Mucosa of descending colon (tissue), 3 donors: ENCODE measurements around the gene HOXD11. TPM values are rescaled to one million over a fixed set of nuclear protein-coding genes. Genes with fewer than 3 reads are reported as not detected.

Source experiments
- ATAC-seq: fragments of 200-7000 bp; cut with Tn5 transposase; one replicate; pipeline ENCODE4 v1.9.1; 2020; ENCODE audit warnings: mild to moderate bottlenecking, moderate library complexity
- DNase-seq, 3 donors: peaks; one replicate each; pipeline ENCODE4 v3.0.0-alpha.2; 2020
- H3K36me3 ChIP-seq: fragments of 200-600 bp; one replicate; pipeline ENCODE4 v1.8.0; 2021; ENCODE audit warnings: low read depth, mild to moderate bottlenecking
- H3K4me1 ChIP-seq: fragments of 200-600 bp; one replicate; pipeline ENCODE4 v1.8.0; 2021; ENCODE audit warnings: low read depth, mild to moderate bottlenecking
- H3K4me3 ChIP-seq: fragments of 200-600 bp; one replicate; pipeline ENCODE4 v1.8.0; 2021; ENCODE audit warnings: mild to moderate bottlenecking
- H3K9me3 ChIP-seq: fragments of 200-600 bp; one replicate; pipeline ENCODE4 v1.8.0; 2021; ENCODE audit warnings: mild to moderate bottlenecking
- intact Hi-C, 2 donors: fragments of 100-400 bp; cut with DNase I in 1 of 2; cut with micrococcal nuclease in 1 of 2; formaldehyde crosslinking; loops; one replicate each; pipeline versions ENCODE4 v1.11.0 to v1.11.1; 2022; cut with DNase I, micrococcal nuclease
- total RNA-seq, 3 donors: library from RNA; stranded (reverse); fragmentation: NEBNext Ultra II Directional in 2 of 3; extraction: Animal tissue kit (Norgen Biotek cat#: 25700) in 2 of 3; gene quantifications; one replicate each; pipeline versions ENCODE4 v1.2.1 to v1.2.4, GENCODE V29; 2021 to 2023
- TF ChIP-seq, protein P1 (sequence below): fragments of 200-600 bp; IDR thresholded peaks from one replicate; pipeline ENCODE4 v1.8.0; 2022; ENCODE audit warnings: antibody characterized with exemption, mild to moderate bottlenecking
- donor health status: DM: no; HTN: no; CAD: no; lungs with moderate emphysema.
- donor health status: DM: no; HTN: no; CAD: no.
- donor health status: DM: no; HTN: yes; CAD: no.

Gene HOXD11
- total RNA-seq, 3 donors from 2014 or later = 1.2 to 2.1 (median 2.1) TPM

DNA sequence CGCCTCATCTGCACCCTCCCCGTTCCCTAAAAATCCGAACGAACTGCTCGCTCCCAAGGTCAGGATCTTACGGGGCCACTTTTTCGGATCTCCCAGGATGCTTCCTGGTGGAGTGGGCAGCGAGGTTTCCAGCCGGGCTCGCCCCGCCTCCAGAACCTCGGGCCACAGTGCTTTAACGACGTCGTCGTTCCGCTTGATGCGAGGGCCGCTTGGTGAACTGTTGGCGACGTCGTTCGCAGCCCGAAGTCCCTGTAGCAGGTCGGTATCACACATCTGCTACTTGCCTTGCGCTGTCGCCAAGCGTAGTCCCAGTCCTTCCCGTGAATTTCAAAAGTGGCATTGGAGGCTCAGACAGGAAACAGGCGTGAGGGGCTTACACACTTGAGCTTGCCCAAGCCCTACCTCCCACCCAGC, 38.7 kb upstream of the HOXD11 start:
- intact Hi-C loops = no loop called here
- H3K36me3 ChIP-seq = no peaks in the 10 kb centered on the region
- peak; percentile 19 for ATAC-seq

DNA sequence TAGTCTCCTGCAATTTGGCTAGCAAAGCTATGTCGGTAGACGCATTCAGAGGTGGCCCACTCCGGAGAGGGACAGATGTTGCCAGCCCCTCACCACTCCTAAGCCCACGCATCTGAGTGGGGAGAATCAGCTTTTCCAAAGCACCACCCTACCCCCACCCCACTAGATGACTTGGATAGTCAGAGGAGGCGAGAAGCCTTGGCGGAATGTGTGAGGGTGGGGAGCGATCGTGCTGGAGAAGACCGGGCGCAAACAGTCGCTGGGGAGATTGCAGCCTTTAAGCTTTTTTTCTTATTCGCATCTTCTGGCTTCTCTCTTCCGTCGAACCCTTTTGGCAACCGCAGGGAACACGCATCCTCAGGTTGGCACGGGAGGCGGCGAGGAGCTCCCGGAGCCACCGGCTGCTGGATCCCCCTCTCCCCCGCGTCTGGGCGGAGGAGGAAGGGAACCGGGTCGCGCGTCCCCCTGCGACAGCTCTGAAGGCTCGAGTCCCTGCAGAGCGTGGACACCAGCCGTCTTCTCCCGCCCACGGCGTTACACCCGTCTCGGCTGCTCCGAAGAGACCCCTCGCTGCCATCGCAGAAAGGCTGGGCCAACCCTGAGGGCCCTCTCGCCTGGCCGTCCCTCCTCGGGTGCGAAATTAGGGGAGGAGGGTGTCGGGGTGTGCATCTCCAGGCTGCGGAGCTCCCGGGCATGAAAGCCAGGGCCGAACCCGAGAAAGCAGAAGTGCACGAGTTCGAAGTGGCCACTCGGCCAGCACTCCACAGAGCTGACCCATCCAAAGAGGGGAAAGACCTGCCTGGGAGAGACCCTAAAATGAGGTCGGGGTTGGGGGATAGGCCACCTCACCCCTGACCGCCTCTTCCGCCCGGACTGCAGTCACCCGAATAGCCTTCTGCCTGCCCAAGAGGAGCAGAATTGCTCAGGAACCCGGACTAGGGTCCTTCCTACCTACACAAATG, 35.5 kb upstream of the HOXD11 start:
- intact Hi-C loops = no loop called here
- DNase-seq (no peak), ATAC-seq (no peak)
- peaks cover 18% of the 10 kb centered on the region for H3K4me1 ChIP-seq
- H3K4me3 ChIP-seq = no peak overlapping the region
- TF ChIP-seq, protein P1, sequence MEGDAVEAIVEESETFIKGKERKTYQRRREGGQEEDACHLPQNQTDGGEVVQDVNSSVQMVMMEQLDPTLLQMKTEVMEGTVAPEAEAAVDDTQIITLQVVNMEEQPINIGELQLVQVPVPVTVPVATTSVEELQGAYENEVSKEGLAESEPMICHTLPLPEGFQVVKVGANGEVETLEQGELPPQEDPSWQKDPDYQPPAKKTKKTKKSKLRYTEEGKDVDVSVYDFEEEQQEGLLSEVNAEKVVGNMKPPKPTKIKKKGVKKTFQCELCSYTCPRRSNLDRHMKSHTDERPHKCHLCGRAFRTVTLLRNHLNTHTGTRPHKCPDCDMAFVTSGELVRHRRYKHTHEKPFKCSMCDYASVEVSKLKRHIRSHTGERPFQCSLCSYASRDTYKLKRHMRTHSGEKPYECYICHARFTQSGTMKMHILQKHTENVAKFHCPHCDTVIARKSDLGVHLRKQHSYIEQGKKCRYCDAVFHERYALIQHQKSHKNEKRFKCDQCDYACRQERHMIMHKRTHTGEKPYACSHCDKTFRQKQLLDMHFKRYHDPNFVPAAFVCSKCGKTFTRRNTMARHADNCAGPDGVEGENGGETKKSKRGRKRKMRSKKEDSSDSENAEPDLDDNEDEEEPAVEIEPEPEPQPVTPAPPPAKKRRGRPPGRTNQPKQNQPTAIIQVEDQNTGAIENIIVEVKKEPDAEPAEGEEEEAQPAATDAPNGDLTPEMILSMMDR = no peak
- H3K9me3 ChIP-seq = no peaks in the 10 kb centered on the region
- no peaks in the 10 kb centered on the region for H3K36me3 ChIP-seq

More for the DNA sequence above, 38.7 kb upstream of the HOXD11 start:
- DNase-seq = no peak
- peaks cover 18% of the 10 kb centered on the region for H3K4me1 ChIP-seq
- TF ChIP-seq, protein P1 = no peak
- H3K4me3 ChIP-seq = no peak overlapping the region
- H3K9me3 ChIP-seq = no peaks in the 10 kb centered on the region

DNA sequence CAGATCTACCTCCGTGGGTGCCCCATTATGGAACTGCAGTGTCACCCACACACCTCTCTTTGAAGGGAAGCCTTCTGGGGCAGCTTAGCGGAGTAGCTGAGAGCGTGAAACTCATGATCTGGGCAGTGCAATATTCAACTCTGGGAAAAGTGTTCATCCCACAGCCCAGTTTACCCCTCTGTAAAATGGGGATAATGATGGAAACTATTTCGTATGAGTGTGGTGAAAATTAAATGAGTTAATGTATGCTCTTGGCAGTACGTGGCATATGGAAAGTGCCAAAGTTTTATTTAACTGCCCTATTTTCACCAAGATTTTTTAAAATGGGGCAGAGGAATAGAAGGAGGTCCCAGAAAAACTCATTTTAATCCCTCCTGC, 34.8 kb upstream of the HOXD11 start:
- TF ChIP-seq, protein P1 = no peak
- no peaks in the 10 kb centered on the region for H3K36me3 ChIP-seq
- H3K4me3 ChIP-seq = no peak overlapping the region
- ATAC-seq = no peak
- intact Hi-C loops = no loop called here
- H3K9me3 ChIP-seq = no peaks in the 10 kb centered on the region
- H3K4me1 ChIP-seq = peaks cover 14% of the 10 kb centered on the region
- no peak for DNase-seq

DNA sequence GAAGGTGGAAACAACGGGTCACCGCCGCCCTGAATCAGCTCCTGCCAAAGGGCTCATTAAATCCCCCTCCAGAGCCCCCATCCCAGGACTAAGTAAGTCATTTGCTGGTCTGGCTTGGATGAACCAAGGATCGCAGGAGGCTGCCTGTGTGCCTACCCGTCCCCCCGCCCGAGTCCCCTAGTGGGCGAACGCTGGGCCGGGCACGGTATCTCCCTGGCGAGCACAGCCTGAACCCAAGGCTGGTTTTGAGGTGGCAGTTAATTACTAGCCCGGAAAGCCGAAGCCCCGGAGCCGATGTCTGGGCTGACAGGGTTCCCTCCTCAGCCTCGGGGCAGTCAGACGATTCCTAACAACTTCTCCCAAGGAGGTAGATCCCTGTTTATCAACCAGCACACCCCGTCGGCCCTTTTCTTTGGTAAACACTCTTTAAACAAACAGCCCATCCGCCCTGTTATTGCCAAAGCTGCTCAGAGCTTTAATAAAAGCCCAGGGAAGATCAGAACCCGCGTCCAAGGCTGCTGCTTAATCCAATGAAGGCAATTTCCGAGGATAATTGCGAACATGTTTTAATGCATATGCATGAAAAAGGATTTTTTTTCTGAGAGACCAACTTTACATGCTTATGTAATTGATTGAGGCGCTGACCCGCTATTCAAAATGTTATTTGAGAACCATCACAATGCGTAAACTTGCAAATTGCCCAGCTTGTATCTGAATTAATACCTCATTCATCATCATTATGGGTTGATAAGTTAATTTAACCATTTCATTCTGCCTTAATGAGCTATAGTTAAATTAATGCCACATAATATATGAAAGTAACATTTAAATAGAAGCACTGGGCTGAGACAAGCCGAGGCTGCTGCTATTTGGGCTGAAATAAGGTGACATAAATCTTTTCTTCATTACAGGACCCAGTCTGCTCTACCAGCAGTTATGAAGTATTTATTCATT, 33.9 kb upstream of the HOXD11 start:
- no peak overlapping the region for H3K4me3 ChIP-seq
- no peak for ATAC-seq

DNA sequence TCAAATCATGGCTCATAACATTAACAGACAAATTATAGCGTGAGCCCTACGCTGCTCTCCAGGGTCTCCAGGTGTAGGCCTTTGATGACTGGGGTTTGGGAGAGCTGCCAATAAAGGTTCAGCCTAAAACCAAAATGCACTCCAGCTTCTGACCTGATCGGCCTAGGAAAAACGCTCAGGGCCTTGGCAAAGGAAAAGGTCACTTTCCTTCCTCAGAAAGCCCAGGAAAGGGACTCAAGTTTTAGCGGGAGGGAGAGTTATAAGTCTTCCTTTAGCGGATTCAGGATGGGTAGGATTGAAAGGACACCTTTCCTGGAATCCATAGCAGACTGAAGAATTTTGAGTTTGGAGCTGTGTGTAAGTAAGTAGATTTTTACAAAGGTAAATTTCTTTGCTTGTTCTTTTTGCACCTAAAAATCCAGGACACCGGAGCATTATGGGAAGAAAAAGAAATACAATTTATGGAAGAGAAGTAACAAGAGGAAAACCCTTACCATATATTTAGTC, 32.1 kb upstream of the HOXD11 start:
- intact Hi-C loops = no loop called here
- no peak overlapping the region for H3K4me3 ChIP-seq
- no peaks in the 10 kb centered on the region for H3K36me3 ChIP-seq
- ATAC-seq (no peak), DNase-seq (no peak)
- peaks cover 3% of the 10 kb centered on the region for H3K4me1 ChIP-seq
- no peaks in the 10 kb centered on the region for H3K9me3 ChIP-seq
- TF ChIP-seq, protein P1 = no peak

More for the DNA sequence above, 33.9 kb upstream of the HOXD11 start:
- no peak for DNase-seq
- intact Hi-C loops = no loop called here
- Histone ChIP-seq H3K9me3 (no peaks in the 10 kb centered on the region), H3K36me3 (no peaks in the 10 kb centered on the region), H3K4me1 (peaks cover 5% of the 10 kb centered on the region)
- TF ChIP-seq, protein P1 = no peak
